Esophagus muscularis mucosa (tissue), 4 donors: ENCODE data around the gene CDC37L1.

Experiments used
- EP300 ChIP-seq: sonication (generic); formaldehyde crosslinking; IDR thresholded peaks from one replicate; pipeline ENCODE4 v1.6.1; 2017; ENCODE audit warnings: antibody characterized with exemption
- POLR2A ChIP-seq: fragments of 450-650 bp; IDR thresholded peaks from one replicate; pipeline ENCODE4 v1.6.1; 2017; ENCODE audit warnings: antibody characterized with exemption, moderate library complexity, mild to moderate bottlenecking, low read depth
- POLR2AphosphoS5 ChIP-seq, 2 donors: sonication (generic); formaldehyde crosslinking; IDR thresholded peaks; one replicate each; pipeline ENCODE4 v1.6.1; 2017; ENCODE audit warnings: antibody characterized with exemption in 2 of 2
- TF ChIP-seq, protein P1 (sequence below), 3 experiments: fragments of 200-600 bp in 2 of 3; fragments of 450-650 bp in 1 of 3; sonication (generic) in 2 of 3; IDR thresholded peaks; one replicate each; pipeline ENCODE4 v1.5.1; 2017 to 2019; ENCODE audit warnings: antibody characterized with exemption in 3 of 3, mild to moderate bottlenecking in 2 of 3, moderate library complexity in 1 of 3

- TF ChIP-seq POLR2AphosphoS5 (IDR thresholded peaks at IDR 0.05), result no peak
- TF ChIP-seq, protein P1, sequence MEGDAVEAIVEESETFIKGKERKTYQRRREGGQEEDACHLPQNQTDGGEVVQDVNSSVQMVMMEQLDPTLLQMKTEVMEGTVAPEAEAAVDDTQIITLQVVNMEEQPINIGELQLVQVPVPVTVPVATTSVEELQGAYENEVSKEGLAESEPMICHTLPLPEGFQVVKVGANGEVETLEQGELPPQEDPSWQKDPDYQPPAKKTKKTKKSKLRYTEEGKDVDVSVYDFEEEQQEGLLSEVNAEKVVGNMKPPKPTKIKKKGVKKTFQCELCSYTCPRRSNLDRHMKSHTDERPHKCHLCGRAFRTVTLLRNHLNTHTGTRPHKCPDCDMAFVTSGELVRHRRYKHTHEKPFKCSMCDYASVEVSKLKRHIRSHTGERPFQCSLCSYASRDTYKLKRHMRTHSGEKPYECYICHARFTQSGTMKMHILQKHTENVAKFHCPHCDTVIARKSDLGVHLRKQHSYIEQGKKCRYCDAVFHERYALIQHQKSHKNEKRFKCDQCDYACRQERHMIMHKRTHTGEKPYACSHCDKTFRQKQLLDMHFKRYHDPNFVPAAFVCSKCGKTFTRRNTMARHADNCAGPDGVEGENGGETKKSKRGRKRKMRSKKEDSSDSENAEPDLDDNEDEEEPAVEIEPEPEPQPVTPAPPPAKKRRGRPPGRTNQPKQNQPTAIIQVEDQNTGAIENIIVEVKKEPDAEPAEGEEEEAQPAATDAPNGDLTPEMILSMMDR (IDR thresholded peaks at IDR 0.05), result no peak
- no peak for TF ChIP-seq POLR2A
- no peak for TF ChIP-seq EP300
These were observed 54.8 kb downstream of the CDC37L1 start for GRCh38 chr9:4734150-4734549.
